Measurements from ENCODE around the gene RBBP8NL. TPM values are rescaled to one million over a fixed set of nuclear protein-coding genes. Genes with fewer than 3 reads are reported as not detected.
A peak's percentile ranks its signal among the peaks of the same experiment; 100 is the strongest.

The RBBP8NL gene
- total RNA-seq, 2 donors from 2014 or later: 0.40 TPM; not detected in 1

- Mint-ChIP-seq H3K9me3 (no peaks in the 10 kb centered on the region), H3K4me1 (peaks cover 8% of the 10 kb centered on the region), H3K27me3 (ENCODE audit: insufficient read depth) (no peaks in the 10 kb centered on the region), H3K4me3 (no peak overlapping the region), H3K27ac (no peak overlapping the region), H3K36me3 (ENCODE audit: low read depth) (peaks cover 29% of the 10 kb centered on the region)
- no peaks in the 10 kb centered on the region for H3K4me1 ChIP-seq (ENCODE audit: control insufficient read depth, insufficient read depth, low read length)
- H3K9me3 ChIP-seq (ENCODE audit: control insufficient read depth, low read length): no peaks in the 10 kb centered on the region
- DNase-seq: no peak
- no peak for TF ChIP-seq CTCF (conservative IDR thresholded peaks at IDR 0.05)
- H3K4me3 ChIP-seq (ENCODE audit: low read length): no peak overlapping the region
- H3K9ac ChIP-seq (ENCODE audit: extremely low read depth, low read length, poor library complexity, severe bottlenecking): no peak overlapping the region
- no peaks in the 10 kb centered on the region for H3K27me3 ChIP-seq (ENCODE audit: control insufficient read depth, insufficient read depth, low read length, poor library complexity, severe bottlenecking)
- no peak overlapping the region for H3K27ac ChIP-seq (ENCODE audit: low read depth, low read length)
- H3K36me3 ChIP-seq (ENCODE audit: control insufficient read depth, insufficient read depth, low read length): peaks cover 29% of the 10 kb centered on the region
- 82 to 95% methylated on average over 6 to 21 of the region's 21 CpGs for WGBS, 2 experiments (ENCODE audit: insufficient coverage in 1 of 2, insufficient read length in 1 of 2)
Observed at GRCh38 chr20:62392621-62393334, 34.6 kb downstream of the RBBP8NL start.

- peaks cover 12% of the 10 kb centered on the region for H3K4me1 Mint-ChIP-seq
- no peaks in the 10 kb centered on the region for H3K9me3 ChIP-seq (ENCODE audit: control insufficient read depth, low read length)
- no peaks in the 10 kb centered on the region for H3K27me3 ChIP-seq (ENCODE audit: control insufficient read depth, insufficient read depth, low read length, poor library complexity, severe bottlenecking)
- no peak overlapping the region for H3K4me3 Mint-ChIP-seq
- no peak overlapping the region for H3K4me3 ChIP-seq (ENCODE audit: low read length)
- H3K27me3 Mint-ChIP-seq (ENCODE audit: insufficient read depth): no peaks in the 10 kb centered on the region
- WGBS, 2 experiments (ENCODE audit: insufficient coverage in 1 of 2, insufficient read length in 1 of 2): 74 to 93% methylated on average over 4 to 10 of the region's 10 CpGs
- TF ChIP-seq CTCF (conservative IDR thresholded peaks at IDR 0.05): no peak
- H3K36me3 Mint-ChIP-seq (ENCODE audit: low read depth): peaks cover 31% of the 10 kb centered on the region
- H3K9me3 Mint-ChIP-seq: no peaks in the 10 kb centered on the region
- H3K4me1 ChIP-seq (ENCODE audit: control insufficient read depth, insufficient read depth, low read length): no peaks in the 10 kb centered on the region
- no peak for DNase-seq
- no peak overlapping the region for H3K27ac ChIP-seq (ENCODE audit: low read depth, low read length)
- H3K9ac ChIP-seq (ENCODE audit: extremely low read depth, low read length, poor library complexity, severe bottlenecking): no peak overlapping the region
- H3K36me3 ChIP-seq (ENCODE audit: control insufficient read depth, insufficient read depth, low read length): peaks cover 30% of the 10 kb centered on the region
- H3K27ac Mint-ChIP-seq: no peak overlapping the region
Observed at GRCh38 chr20:62392077-62392418, 35.3 kb downstream of the RBBP8NL start.

GRCh38 chr20:62391165-62392076 is 35.9 kb downstream of the RBBP8NL start:
- Mint-ChIP-seq H3K27me3 (ENCODE audit: insufficient read depth) (no peaks in the 10 kb centered on the region), H3K9me3 (no peaks in the 10 kb centered on the region), H3K27ac (peak overlapping the region; percentile 58), H3K36me3 (ENCODE audit: low read depth) (peaks cover 31% of the 10 kb centered on the region), H3K4me3 (no peak overlapping the region), H3K4me1 (peaks cover 12% of the 10 kb centered on the region)
- no peak for DNase-seq
- Histone ChIP-seq H3K4me1 (ENCODE audit: control insufficient read depth, insufficient read depth, low read length) (no peaks in the 10 kb centered on the region), H3K4me3 (ENCODE audit: low read length) (no peak overlapping the region), H3K36me3 (ENCODE audit: control insufficient read depth, insufficient read depth, low read length) (peaks cover 30% of the 10 kb centered on the region), H3K9me3 (ENCODE audit: control insufficient read depth, low read length) (no peaks in the 10 kb centered on the region), H3K9ac (ENCODE audit: extremely low read depth, low read length, poor library complexity, severe bottlenecking) (no peak overlapping the region), H3K27ac (ENCODE audit: low read depth, low read length) (no peak overlapping the region), H3K27me3 (ENCODE audit: control insufficient read depth, insufficient read depth, low read length, poor library complexity, severe bottlenecking) (no peaks in the 10 kb centered on the region)
- 95 to 100% methylated on average over 34 to 44 of the region's 44 CpGs for WGBS, 2 experiments (ENCODE audit: insufficient coverage in 1 of 2, insufficient read length in 1 of 2)
- TF ChIP-seq CTCF (conservative IDR thresholded peaks at IDR 0.05): no peak
